Stimulated activated CD4-positive, alpha-beta T cell treated with anti-CD3 and anti-CD28 coated beads, Interleukin-12 subunit alpha, Interleukin-12 subunit beta, amount 100 ng/mL, for 4 hours (primary cell): Measurements from ENCODE around the gene HOXD3.

Experiments used
- DNase-seq: peaks from one replicate; pipeline ENCODE4 v3.0.0-alpha.2; 2020

Gene HOXD3

DNA sequence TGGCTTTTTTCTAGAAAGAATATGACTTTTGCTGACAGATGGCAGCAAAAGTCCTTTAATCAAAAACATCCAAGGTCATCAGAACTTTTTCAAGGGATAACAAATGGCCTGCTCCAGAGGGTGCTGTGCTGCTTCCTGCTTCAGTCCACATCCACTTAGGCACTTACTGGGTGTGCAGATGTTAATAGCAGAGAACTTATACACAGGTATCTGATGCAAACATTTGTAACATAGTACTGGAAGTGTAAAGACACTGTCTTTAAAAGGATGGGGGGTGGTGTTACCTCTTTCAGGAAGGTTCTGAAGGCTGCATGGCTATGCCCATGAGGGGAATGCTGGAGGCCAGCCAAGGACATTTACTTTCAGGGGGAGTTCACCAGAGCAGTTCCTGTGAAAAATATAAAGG lies 22.1 kb upstream of the HOXD3 start:
- no peak for DNase-seq

DNA sequence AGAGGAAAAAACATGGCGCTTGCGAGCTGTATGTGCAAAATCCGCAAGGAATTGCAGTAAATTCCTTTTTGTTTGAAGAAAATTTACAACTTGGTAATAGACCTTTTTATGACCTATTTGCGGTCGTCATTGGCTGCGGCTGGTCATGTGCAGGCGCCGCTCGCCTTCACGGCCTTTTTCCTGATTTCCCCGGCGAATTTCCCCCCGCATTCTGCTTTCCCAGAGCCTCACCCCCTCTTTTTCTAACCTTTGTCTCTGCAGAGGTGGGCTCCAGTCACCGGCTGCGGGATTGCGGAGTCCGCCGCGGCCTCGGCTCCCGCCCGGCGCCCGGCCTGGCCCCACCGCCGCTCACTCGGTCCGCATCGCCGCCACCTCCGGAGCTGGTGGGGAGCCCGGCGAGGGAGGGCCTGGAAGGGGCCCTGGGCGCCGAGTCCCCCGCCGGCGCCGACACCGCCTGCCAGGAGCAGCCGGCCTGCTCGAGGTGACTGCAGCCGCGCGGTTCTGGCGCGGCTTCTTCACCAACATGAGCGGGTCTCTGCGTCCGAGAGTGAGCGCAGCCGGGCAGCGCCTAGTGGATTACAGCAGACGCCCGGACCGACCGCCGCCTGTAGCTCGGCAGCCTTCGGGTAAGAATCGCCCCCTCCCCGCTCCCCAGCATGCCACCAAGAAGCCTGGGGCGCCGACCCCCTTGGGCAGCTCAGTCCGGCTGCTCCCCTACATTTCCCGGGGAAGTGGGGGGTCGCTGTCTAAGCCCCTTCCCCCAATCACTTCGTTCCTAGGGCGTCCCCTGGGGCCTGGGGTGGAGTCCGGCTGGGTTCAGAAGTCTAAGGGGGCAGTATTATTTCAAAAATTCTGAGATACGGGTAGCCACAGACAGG lies 20.5 kb upstream of the HOXD3 start:
- no peak for DNase-seq

DNA sequence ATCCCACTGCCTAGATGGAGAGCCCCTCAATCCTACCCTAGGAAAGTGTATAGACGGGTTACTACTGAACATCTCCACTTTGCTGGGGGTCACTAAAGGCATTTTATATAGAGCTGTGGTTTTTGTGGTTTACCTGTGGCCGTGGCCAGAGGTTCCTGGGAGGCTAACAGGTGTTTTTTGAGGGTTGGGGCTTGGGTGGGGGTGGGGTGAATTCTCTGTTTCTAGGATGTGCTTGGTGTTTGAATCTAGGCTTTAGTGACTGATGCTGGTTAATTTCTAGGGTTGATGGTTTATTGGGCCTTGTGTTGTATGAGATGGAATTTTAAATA lies 19.9 kb upstream of the HOXD3 start:
- no peak for DNase-seq

DNA sequence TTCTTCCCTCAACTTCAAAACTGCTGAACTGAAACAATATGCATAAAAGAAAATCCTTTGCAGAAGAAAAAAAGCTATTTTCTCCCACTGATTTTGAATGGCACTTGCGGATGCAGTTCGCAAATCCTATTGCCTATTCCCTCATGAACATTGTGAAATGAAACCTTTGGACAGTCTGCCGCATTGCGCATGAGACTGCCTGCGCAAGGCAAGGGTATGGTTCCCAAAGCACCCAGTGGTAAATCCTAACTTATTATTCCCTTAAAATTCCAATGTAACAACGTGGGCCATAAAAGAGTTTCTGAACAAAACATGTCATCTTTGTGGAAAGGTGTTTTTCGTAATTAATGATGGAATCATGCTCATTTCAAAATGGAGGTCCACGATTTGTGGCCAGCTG lies 19.2 kb upstream of the HOXD3 start:
- DNase-seq, result no peak

DNA sequence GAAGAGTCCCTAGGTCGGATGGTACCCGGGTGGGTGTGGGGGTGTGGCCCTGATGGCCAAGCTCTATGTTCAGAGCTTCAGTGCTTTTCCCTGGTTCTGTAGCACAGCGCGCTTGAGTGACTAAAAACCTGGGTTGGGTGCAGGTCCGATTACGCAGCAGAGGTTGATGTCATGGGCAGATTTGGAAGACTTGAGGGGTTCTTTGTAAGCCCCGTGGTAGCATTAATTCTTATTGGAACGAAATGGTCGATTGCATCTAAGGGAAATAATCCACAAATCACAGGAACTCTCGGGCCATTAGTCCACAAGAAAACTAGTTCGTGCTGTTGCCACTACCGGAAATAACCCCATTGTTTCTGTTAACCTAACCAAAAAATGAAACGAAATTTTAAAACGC lies 18.6 kb upstream of the HOXD3 start:
- no peak for DNase-seq

DNA sequence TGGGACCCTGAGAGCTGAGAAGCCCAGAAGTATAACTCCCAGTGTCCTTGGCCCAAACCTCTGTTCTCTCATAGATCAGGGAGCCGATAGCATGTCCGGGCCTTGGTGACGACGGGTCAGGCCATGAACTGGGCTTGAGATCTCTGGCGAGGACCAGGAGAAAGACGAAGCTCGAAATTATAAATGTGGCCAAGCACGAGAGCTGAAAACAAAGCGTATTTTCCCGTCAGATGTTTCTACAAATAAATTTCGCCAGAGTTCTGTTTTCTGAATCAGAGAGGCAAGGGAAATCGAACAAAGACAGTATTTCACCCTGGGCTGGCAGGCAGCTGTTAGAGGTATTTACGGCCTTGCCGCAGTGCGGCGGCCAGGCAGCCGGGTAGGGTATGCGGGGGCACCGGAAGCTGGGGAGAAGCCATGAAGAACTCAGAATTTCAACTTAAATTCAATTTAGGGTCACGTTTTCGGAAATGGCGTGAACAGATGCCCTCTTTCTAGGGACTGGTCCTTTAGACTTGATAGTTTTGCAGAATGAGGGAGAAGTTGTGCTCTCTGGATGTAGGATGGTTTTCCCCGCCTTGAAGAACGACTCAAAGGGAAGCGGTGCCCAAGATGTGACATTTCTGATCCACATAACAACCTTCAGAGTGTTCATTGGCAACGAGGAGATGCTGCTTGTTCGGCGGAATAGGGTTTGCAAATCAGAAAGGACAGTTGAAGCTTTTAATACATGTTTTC lies 18.0 kb upstream of the HOXD3 start:
- DNase-seq, result no peak

DNA sequence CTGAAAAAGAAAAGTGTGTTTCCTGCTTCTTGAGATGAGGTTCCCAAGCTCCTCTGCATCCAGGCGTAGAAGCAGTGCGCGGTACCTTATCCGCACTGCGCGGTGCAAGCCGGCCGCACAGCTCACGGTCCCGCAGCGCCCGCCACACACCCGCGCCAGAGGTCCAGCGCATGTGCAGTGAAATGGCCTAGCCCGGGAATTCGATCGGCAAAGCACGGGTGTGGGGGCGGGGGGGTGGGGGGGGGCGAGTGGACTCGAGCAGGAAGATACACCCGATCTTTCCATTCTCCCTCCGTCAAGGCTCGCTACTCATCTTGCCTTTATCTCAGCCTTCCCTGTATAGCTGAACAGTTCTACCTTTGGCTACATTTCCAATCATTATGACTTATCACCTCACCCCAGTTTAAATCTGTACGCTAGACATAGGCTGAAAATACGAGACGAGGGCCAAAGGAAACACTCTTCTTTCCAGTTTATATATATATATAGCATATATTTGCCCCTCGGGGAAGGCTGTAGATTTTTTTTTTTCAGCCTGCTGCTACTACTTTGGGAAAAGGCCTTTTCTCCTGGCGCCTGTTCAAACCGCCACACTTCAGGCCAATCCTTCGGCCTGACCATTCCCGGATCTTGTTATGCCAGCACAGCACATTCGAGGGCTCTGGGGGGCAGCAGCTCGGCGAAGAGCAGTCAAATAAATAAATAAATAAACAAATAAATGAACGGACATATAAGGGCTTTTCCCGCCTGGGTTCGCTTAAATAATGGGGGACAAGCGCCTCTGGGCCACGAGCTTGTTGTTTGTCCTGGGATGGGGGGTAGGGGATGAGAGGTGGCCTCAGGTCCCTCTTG lies 17.2 kb upstream of the HOXD3 start:
- no peak for DNase-seq

DNA sequence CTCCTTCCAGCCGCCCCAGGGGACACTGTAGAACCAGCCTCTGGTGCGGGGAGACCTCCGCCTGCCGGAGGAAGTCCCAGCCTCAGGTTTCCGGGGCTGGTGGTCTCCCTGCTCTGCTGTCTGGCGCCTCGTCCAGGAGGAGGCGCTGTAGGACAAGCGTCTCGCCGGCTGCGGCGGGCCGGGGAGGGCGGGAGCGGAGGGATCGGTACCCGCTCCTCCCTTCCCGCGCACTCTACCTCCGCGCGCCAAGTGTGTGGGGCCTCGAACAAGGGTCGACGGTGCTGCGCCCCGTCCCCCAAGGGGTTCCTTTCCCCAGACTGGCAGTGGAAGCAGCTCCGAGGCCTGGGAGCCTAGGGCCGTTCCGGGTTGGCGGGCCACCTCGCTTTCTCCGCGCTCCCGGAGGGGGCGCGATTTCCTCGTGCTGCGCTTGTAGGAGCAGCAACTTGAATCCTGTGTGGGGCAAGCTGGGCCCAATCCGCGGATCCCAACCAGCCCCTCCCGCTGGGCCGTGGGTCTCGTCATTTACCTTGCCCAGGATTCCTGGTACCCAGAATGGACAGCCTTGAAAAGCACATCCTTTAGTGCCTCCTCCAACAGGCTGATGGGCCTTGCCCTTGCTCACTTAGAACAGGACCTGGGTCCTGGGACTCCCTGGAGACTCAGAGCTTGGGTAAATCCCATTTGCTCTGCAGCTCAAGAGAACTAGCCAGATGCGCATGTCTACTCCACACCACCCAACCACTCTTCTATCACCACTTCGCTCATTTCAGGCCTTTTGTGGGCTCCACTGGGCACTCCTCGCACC lies 16.4 kb upstream of the HOXD3 start:
- DNase-seq, result peak; percentile 62

DNA sequence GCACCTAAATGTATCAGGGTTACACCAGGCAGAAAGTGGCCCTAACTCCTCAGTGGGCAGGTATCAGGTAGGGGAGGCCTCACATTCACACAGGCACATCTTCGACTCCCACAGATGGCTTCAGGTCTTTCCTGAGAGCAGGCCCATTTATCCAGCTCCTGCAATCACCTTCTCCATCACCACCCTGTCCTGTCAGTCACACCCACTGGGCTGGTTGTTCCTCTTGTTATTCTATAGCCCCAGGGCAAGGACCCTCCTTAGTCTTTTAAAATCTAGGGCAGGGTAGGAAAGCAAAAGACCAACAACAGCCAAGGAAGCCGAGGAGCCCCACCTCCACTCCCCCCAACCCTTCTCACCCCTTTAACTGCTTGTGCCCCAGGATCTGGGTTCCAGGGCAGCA lies 14.8 kb upstream of the HOXD3 start:
- no peak for DNase-seq

DNA sequence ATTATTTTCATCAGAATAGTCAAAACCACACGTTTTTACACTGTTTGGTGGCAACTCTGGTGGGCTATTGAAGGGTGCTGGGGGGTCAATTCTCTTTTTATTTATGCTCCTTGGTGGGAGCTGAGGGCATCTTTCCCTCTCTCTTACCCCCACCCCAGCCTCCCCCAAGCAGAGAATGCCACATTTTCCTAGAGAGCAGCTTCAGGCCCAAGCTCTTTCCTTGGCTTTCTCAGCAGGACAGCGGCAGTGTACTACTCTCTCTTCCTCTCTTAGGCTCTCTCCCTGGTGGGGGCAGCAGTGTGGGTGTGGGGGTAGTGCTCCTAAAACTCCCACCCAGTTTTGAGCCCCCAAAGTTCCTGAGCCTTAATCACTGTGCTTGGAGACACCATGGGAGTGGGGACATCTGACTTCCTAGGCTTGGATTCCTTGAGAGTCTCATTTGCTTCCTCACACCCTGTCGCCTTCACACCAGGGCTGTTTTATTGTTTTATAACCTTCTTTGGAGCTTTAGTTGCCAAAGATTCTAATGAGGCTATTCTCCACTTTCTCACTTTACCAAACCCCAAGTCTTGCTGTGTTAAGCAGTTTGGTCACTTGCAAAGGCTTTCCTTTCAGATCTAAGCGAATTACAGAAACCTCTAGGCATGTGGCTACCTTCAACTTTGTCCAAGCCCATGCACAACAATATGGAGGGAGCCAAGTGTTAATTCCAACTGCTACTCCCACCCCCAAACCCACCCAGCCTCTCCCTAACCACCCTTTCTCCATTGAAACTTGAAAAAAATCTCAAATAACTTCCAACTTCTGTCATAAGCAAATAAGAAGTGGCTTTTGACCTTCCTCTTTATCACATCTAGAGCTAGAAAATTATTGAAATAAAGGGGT lies 11.8 kb upstream of the HOXD3 start:
- no peak for DNase-seq

DNA sequence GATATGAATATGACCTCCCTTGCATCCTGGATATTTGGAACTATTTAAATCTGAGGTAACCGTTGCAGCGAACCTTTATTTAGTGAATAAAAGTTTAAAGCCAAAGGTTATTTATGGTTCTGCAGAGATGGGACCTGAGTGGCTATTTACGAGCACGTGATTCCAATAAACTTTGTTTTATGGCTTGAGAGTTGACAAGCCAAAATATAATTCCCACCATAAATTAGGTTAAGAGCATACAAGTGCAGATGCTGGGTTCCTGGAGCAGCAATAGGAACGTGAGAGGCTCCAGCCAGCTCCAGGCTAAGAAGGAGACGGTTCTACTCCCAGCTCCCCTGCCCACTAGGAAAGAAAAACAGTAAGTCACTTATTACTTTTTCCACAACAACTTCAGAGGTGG lies 11.0 kb upstream of the HOXD3 start:
- no peak for DNase-seq

DNA sequence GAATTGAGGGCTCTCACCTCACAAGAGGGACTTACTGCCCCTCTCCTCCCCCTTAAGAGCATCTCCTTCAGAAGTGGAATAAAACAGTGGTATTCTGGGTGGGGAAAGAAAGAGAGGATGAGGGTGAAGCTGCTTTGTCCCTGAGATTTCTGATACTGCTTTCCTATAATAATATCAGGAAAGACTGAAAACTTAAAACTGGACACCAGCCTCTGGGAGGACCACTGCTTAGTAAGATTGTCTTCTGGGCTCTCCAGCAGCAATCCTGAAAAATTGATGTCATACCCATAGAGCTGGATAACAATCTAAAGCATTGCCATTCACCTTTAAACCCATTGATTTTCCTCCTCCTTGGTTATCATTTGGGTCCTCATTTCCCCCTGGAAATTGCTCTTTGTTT lies 10.5 kb upstream of the HOXD3 start:
- no peak for DNase-seq

DNA sequence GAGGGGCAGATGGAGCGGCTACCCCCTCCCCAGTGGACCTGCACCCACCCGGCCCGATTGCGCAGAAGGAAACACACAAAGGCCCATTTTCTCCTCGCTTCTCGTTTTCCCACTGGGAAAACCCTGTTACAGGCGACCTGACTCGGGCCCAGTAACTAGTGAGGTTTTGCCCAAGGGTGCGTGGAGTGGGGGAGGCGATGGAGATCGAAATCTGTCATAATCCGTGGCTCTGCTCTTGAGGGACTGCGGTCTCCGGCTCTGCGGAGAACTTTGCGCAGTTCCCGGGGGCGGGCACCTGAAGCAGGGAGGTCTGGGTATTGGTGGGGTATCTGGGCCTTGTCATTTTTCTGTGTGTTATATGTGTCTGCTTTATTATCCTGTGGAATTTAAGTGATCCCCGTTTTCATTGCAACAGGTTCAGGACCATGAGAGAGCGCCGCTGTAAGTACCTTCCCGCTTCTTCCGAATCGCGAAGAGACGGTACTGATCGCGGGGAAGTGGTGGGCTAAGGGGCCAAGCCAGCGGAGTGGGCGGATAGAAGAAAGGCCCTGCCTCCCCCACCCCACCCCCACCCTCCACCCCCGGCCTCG lies 9.8 kb upstream of the HOXD3 start:
- no peak for DNase-seq

DNA sequence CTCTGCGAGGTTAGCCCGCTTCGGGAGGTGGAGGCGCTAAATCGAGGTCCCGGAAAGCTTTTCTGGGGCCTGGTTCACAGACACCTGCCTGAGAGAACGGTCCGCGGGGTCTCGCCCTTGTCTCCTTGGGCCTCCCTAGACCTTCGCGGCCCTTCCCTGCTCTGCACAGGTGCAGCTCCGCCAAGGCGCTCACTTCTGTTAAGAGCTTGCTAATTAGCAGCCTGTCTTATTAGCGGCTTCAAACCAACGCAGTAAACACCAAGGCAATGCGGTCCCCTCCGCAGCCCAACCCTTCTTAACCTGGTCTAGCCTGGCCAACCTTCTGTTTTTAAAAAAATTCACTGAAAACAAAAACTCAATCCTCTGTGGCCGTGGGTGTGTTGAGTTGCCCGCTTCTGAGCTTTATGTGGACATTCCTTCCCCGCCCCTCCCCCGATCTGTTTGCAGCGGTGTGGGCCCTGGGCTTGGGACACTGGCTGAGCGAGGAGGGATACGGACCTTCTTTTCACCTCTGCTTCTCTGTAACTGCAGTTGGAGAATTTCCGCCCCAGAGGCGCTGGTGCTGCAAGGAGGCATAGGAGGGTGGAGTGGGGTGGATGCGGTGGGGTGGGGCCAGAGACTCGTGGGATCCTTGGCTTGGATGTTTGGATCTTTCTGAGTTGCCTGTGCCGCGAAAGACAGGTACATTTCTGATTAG lies 9.2 kb upstream of the HOXD3 start:
- DNase-seq, result no peak

DNA sequence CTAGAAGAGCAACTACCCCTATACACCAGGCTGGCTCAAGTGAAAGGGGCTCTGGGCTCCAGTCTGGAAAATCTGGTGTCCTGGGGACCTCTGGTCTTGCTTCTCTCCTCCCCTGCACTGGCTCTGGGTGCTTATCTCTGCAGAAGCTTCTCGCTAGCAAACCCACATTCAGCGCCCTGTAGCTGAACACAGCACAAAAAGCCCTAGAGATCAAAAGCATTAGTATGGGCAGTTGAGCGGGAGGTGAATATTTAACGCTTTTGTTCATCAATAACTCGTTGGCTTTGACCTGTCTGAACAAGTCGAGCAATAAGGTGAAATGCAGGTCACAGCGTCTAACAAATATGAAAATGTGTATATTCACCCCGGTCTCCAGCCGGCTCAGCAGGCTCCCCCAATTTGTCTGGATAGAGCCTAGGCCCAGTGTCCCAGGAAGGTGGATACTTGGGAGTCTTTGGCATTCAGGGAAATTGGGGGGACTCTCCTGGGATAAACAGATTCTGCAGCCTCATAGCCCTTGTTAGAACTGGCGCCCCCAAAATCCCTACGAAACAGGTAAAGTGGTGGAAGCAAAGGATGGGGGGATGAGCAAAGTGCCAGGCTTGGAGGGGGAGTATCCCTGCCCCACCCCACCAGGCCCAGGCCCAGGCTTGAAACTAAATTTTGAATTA lies 8.2 kb upstream of the HOXD3 start:
- DNase-seq, result no peak

DNA sequence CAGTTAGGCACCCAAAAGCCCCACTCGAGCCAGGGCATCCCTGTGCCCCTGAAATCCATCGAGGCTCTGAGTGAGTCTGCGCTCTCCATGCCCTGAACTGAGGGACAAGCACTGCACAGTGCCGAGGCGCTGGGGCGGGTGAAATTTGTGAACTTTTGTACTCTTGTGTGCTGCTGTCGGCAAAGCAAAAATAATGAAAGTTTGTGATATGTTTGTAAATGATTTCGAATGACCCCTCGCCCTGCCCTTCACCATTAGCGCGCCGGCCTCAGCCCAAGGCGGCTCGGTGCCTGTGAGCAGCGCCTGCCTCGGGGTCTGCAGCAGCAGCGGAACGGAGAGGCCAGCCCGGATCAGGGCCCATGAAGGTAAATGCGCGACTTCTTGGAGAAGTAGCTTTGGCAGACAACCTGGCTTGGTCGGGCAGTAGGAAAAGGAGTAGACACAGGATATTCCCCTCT lies 7.6 kb upstream of the HOXD3 start:
- no peak for DNase-seq

DNA sequence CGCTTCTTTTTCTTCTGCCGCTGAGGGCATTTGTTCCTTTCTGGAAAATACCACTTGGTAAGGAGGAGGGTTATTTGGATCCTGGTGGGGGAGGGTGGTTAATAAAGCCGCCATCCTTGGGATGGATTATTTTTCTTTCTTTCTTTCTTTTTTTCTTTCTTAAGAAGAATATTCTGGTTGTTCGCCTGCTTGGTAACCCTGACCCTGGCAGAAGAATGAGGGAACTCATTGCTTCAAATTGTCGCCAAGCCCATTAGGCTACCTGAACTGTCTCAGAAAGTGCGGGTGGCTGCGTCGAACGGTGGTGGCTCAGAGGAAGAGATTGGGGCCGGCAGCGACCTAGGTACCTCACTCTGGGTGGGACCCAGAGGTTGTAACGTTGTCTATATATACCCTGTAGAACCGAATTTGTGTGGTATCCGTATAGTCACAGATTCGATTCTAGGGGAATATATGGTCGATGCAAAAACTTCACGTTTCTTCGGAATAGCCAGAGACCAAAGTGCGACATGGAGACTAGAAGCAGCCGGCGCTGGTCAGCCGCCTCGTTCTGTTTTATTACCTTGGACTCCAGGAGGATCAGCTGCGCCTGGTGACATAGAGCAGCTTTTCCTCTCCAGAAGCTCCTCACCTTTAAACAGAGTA lies 7.0 kb upstream of the HOXD3 start:
- DNase-seq, result no peak

DNA sequence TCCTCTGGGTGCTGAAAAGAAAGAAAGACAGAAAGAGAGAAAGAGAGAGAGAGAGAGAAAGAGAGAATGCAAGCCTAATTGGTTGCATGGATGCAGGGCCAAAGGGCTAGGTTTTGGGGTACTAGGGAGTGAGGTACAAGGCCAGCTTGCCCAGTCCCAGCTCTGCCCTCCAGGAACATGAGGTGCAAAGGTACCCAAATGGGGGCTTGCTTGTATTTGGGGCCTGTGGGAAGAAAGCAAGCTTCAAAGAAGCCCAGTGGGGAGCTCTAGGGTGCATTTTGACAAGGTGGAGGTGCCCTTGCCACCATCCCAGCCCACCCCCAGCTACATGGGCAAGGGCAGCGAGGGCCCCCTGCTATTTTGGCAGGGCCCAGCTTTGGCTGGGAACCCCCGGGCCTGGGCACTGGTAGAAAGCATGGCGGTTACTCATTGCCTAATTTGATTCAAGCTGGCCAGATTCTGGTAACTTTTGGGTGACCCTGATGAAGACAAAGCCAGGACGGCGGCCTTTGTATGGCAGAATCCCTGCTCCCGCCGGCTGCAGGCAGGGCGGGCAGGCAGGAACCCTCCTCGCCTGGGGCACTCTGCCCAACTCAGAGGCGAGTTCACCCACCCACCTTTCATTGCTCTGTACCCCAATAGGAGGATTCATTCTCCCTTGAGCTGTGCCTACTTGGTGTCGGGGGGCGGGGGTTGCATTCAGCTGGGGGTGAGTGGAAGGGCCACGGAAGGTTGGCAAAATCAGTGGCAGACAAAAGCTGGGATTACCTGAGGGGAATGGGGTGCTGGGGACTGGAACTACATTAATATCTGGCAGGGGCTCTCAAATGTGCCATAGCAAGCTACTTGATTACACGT lies 6.3 kb upstream of the HOXD3 start:
- DNase-seq, result no peak
